ENCODE data around the gene CFAP54.

DNA sequence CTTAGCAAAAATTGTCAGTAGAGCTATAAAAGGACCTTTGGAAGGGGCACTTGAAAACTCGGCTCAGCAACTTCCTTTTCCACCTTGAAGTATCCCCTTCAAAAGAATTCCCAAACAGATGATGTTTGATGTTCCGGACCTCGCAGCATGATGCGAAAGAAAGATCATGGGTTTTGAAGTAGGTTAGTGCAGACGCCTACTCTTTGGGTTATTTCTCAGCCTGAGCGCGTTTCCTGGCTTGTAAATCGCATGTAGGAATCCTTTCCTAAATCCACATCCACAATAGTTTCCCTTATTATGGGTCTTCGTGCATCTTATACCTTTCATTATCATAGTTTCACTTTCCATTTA, 417.1 kb downstream of the CFAP54 start:
- TF ChIP-seq GLIS3 (CRISPR knock-in tag; IDR thresholded peaks at IDR 0.05) (no peak), TSHZ2 (CRISPR knock-in tag; IDR thresholded peaks at IDR 0.05) (no peak), ESRRG (CRISPR knock-in tag; IDR thresholded peaks at IDR 0.05) (no peak), ZFP30 (CRISPR knock-in tag; IDR thresholded peaks at IDR 0.05) (no peak), ARNTL (CRISPR knock-in tag; IDR thresholded peaks at IDR 0.05; ENCODE audit: borderline replicate concordance, low read depth) (no peak), TOX (CRISPR knock-in tag; IDR thresholded peaks at IDR 0.05; ENCODE audit: borderline replicate concordance) (no peak), ISL1 (CRISPR knock-in tag; IDR thresholded peaks at IDR 0.05) (no peak), RARB (CRISPR knock-in tag; IDR thresholded peaks at IDR 0.05) (no peak)
- TF ChIP-seq, protein P1, sequence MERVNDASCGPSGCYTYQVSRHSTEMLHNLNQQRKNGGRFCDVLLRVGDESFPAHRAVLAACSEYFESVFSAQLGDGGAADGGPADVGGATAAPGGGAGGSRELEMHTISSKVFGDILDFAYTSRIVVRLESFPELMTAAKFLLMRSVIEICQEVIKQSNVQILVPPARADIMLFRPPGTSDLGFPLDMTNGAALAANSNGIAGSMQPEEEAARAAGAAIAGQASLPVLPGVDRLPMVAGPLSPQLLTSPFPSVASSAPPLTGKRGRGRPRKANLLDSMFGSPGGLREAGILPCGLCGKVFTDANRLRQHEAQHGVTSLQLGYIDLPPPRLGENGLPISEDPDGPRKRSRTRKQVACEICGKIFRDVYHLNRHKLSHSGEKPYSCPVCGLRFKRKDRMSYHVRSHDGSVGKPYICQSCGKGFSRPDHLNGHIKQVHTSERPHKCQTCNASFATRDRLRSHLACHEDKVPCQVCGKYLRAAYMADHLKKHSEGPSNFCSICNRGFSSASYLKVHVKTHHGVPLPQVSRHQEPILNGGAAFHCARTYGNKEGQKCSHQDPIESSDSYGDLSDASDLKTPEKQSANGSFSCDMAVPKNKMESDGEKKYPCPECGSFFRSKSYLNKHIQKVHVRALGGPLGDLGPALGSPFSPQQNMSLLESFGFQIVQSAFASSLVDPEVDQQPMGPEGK (CRISPR knock-in tag; IDR thresholded peaks at IDR 0.05; ENCODE audit: borderline replicate concordance): no peak
- TF ChIP-seq, protein P2, sequence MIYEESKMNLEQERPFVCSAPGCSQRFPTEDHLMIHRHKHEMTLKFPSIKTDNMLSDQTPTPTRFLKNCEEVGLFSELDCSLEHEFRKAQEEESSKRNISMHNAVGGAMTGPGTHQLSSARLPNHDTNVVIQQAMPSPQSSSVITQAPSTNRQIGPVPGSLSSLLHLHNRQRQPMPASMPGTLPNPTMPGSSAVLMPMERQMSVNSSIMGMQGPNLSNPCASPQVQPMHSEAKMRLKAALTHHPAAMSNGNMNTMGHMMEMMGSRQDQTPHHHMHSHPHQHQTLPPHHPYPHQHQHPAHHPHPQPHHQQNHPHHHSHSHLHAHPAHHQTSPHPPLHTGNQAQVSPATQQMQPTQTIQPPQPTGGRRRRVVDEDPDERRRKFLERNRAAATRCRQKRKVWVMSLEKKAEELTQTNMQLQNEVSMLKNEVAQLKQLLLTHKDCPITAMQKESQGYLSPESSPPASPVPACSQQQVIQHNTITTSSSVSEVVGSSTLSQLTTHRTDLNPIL (CRISPR knock-in tag; IDR thresholded peaks at IDR 0.05; ENCODE audit: low read depth): no peak

Measured in SK-N-SH treated with all-trans-retinoic acid at 6 μM for 48 hours (cell line).